GM21381 (cell line): ENCODE results near the gene WNT8B.

ENCODE experiments used
- ATAC-seq: cut with Tn5 transposase; IDR thresholded peaks from one replicate; pipeline ENCODE4 v1.9.1; 2021; ENCODE audit warnings: mild to moderate bottlenecking, moderate library complexity; ENCODE audit not compliant: unreplicated experiment

Gene WNT8B

DNA sequence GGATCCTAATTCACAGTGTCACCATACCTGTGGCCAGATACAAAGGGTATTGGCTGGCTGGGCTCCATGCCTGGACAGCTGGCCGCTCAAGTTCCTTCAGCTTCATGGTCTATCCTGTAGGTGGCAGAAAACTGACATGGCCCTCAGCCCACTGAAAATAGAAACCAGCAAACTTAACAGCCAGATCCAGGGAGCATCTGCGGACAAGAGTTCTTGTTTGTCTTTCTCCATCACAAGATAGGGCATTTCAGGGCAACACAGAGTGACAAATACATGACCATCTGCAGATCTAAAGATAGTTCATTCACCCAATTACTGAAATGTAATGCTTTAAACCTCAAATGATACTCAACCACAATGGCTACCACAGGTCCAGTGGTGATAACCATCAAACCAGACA is 54.0 kb downstream of the WNT8B start:
- no peak for ATAC-seq

- no peak for ATAC-seq
These were observed 56.0 kb downstream of the WNT8B start for GRCh38 chr10:100518761-100519241.

DNA sequence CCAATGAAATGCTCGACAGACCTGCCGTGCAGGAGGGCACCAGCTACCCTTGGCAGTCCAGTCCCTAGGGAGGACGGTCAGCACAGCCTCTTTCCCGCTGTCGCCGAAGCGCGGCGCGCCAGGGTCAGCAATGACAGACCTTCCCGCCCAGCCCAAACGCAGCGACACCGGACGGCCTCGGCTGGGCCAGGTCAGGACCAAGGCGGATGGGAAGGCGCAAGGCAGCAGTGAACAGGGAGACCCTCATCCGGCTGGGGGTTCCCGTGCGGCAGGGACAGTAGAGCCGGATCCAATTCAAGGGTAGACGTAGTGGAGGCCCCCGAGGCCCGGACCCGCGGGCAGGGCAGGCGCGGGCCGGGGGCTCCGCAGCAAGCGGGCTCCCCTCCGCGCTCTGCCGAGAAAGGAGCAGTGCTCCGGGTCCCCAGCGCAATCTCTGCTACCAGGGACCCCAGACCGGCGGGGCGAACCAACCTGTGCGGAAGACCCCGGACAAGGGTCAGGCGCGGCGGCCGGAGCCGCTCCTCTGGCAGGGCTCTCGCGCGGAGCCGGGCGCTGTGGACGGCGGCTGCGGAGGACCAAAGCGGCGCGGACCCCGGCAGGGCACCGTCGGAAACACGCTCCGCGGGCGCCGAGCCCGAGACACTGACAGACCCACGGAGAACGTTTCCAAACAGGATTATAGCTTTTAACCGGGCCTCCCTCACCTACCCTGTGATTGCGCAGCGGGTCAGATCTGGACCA is 56.7 kb downstream of the WNT8B start, which contains the start of gene SEC31B:
Gene SEC31B (minus strand): TSS at position 551 of the 741 bp plus-strand sequence. CDS start 2,909 bp downstream, outside the sequence.
- no peak for ATAC-seq

- no peak for ATAC-seq
These were observed 58.0 kb downstream of the WNT8B start for GRCh38 chr10:100520811-100521210.

DNA sequence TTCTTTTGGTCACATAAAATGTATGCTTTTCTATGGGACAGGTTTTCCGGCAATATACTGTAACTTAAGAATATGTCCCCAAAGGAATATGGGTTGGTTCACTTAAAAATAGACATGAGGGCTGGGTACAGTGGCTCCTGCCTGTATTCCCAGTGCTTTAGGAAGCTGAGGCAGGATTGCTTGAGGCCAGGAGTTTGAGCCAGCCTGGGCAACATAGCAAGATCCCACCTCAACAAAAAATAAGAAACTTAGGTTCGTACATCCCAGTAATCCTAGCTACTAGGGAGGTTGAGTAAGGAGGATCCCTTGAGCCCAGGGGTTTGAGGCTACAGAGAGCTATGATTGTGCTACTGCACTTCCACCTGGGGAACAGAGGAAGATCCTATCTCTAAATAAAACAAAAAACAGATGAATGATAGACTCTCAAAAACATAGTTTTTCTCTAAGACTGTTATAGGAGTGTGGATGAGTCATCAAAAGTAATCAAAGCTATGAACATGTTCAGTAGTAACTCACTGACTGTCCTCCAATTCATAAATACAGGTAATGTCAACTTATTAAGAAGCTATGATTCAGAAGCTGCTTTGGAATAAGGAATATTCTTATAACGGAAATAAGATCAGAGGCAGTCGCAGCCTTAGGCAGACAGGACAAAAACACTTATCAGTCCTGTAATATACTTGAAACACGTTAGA is 59.4 kb downstream of the WNT8B start:
- ATAC-seq, result no peak

DNA sequence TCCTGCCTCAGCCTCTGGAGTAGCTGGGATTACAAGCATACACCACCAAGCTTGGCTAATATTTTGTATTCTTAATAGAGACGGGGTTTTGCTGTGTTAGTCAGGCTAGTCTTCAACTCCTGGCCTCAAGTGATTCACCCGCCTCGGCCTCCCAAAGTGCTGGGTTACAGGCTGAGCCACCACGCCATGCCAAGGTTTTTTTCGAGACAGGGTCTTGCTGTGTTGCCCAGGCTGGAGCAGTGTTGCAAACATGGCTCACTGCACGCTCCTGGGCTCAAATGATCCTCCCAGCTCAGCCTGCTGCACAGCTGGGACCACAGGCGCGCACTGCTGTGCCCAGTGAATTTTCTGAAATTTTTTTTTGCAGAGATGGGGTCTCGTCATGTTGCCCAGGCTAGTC is 60.1 kb downstream of the WNT8B start:
- no peak for ATAC-seq

- no peak for ATAC-seq
These were observed 61.4 kb downstream of the WNT8B start for GRCh38 chr10:100524206-100524605.

DNA sequence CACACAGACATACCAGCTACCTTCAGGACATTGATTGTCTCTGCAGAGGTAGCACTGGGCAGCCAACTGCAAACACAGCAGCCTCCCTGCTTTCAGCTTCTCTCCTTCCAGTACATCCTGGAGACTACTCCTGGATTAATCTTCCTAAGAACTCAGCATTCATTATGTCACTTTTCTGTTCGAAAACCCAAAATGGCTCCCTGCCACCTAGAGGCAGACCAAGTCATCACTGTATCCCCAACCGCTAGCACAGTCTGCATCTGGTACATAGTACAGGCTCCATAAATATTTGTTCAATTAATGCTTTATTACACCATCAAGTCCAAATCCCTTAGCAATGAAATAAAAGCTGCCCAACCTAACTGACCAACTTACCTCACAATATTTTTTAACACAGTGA is 61.8 kb downstream of the WNT8B start:
- no peak for ATAC-seq

DNA sequence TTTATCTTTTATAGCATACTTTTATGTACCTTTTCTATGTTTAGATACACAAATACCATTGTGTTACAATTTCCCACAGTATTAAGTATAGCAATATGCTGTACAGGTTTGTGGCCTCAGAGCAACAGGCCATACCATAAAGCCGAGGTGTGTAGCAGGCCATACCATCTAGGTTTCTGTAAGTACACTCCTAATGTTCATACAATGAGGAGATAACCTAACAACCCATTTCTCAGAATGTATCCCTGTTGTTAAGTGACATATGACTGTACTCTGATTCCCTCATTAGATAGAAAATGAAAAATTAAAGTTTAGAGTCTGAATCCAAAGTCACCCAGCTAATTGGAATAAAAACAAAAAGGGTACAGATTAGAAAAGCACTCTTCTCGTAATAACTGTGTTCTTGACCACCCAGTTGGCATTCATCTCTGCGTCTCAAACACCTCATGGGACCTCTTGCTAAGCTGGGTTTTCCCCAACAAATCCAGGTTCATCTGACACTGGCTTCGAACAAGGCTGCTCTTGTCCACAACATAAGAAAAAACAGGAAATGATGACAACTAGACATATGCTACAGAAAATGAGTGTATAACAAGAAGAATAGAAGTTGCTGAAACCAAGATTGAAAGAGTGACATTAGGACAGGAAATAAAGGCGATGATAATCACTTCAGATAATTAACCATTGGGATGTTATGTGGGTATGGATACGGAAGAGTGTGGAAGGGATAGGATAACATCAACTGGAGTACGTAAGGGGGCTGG is 65.5 kb downstream of the WNT8B start:
- no peak for ATAC-seq

DNA sequence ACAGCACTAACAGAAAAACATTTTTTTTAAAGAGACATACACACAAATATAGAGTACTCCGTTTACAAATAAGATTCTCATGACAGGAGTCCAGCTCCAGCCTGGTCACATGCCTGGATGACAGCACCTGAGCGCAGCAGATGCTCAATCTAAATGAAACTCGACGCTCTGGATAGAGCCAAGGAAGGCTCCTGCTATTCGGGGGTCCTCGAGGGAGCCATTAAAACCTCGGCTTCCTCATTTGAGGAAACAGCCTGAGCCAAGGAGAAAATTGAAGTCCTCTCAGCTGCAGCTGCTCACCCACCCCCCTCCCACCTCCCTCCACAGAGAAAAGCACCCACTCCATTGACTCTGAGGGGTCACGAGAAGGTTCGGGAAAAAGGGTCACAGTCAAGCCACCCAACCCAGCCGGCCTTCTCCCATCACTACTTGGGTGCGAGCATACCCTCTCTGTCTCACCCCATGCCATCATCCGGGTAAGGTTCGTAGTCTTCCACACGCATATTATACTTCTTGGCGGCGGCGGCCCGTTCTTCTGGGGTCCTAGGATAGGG is 66.2 kb downstream of the WNT8B start:
- ATAC-seq, result no peak

DNA sequence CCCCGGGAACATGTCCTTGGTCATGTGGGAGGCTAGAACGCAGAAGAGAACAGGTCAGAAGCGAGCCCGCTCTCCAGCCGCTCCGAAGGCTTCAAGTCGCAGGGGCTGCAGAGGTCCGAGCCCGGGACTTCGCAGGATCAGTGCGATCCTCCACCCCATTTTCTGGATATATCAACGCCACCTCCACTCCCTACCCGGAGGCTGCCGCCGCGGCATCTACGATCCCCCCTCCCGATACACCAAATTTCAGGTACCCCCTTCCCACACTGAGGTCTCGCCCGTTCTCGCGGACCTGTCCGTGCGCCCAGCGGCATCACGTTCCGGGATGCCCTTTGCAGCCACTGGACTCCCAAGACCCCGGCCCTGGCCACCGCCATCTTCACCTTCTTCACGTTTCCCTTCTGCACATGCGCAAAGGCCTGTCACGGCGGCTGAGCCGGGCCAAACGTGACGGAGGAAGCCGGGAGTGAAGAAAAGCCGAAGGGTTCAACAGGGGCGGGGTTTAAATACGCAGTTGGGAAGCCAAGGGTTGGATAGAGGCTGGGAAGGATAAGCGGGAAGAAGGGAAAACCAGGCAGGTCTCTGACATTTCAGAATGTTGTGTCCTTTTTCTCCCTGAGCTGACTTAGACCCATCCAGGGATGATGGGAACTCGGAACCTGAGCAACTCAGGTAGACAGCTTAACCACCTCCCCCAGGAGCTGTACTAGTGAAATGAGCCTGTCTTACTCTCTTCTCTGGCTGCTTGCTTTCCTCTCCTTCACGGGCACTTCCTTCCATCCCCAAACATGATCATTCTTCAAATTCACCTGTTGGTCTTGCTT is 66.9 kb downstream of the WNT8B start, which contains the start of gene NDUFB8:
Gene NDUFB8 (minus strand): TSS at position 397 of the 824 bp plus-strand sequence. CDS start 20 bp downstream, at position 377.
- peak; percentile 59 for ATAC-seq

GRCh38 chr10:100531761-100532160 is 69.0 kb downstream of the WNT8B start:
- ATAC-seq, result no peak
